A549 (cell line): ENCODE results near the gene MAGI1. TPM values are rescaled to one million over a fixed set of nuclear protein-coding genes. Genes with fewer than 3 reads are reported as not detected.

ENCODE experiments used
- ATAC-seq, 2 experiments: fragments of 200-7000 bp in 1 of 2; fragments of >200 bp in 1 of 2; cut with Nextera tagmentation in 1 of 2; cut with Tn5 transposase in 1 of 2; 3 replicates each; pipeline versions ENCODE4 v1.8.0 to v1.9.1; 2018 to 2020; ENCODE audit warnings: mild to moderate bottlenecking in 1 of 2, moderate library complexity in 1 of 2
- CTCF ChIA-PET: fragments of 300-600 bp; sonication (Branson Sonifier 250); formaldehyde crosslinking; extraction: SDS; loops from one replicate; lab custom pipeline; 2021; ENCODE audit warnings: antibody characterized with exemption, inconsistent platforms; lab: Yijun Ruan, JAX
- POLR2A ChIA-PET: fragments of 350-600 bp; formaldehyde crosslinking; extraction: SDS; loops from one replicate; lab custom pipeline; 2021; ENCODE audit warnings: antibody characterized with exemption, inconsistent platforms; lab: Yijun Ruan, JAX
- DNase-seq, 2 experiments: peaks; one replicate each; pipeline versions ENCODE4 v3.0.0 to v3.0.0-alpha.2; 2011 to 2016; ENCODE audit warnings: low read depth in 1 of 2, low spot score in 1 of 2
- FAIRE-seq: peaks from 2 replicates; lab custom pipeline; 2011; peaks lifted over from hg19 to GRCh38; lab: Jason Lieb, UNC
- H3K27ac ChIP-seq, 2 experiments: fragments of >200 bp; sonication (Bioruptor Twin); formaldehyde crosslinking; 3 replicates each; pipeline ENCODE4 v1.5.1; 2016 to 2017
- H3K4me1 ChIP-seq: fragments of >200 bp; sonication (Bioruptor Twin); formaldehyde crosslinking; 3 replicates; pipeline ENCODE4 v1.6.1; 2016
- H3K4me2 ChIP-seq: fragments of >200 bp; sonication (Bioruptor Twin); formaldehyde crosslinking; 3 replicates; pipeline ENCODE4 v1.6.1; 2016
- H3K4me3 ChIP-seq: fragments of >200 bp; sonication (Bioruptor Twin); formaldehyde crosslinking; 3 replicates; pipeline ENCODE4 v1.5.1; 2016
- H3K9me3 ChIP-seq: fragments of >200 bp; sonication (Bioruptor Twin); formaldehyde crosslinking; 3 replicates; pipeline ENCODE4 v1.6.1; 2016
- BHLHE40 ChIP-seq: IDR thresholded peaks from 2 replicates; pipeline ENCODE4 v1.6.1; 2012; ENCODE audit warnings: low read depth, low read length, inconsistent platforms
- CBX2 ChIP-seq: fragments of 200-600 bp; sonication (generic); IDR thresholded peaks from 2 replicates; pipeline ENCODE4 v1.6.1; 2016; ENCODE audit warnings: low read depth, mild to moderate bottlenecking, borderline replicate concordance
- CBX8 ChIP-seq: fragments of 200-600 bp; sonication (generic); IDR thresholded peaks from 2 replicates; pipeline ENCODE4 v1.6.1; 2016
- ESRRA ChIP-seq: fragments of 150-350 bp; IDR thresholded peaks from 2 replicates; pipeline ENCODE4 v1.6.1; 2014; ENCODE audit warnings: mild to moderate bottlenecking, low read length, borderline replicate concordance
- GATA3 ChIP-seq: IDR thresholded peaks from 2 replicates; pipeline ENCODE4 v1.6.1; 2012; ENCODE audit warnings: borderline replicate concordance
- HEYL ChIP-seq: fragments of 250-450 bp; sonication (Bioruptor Pico); IDR thresholded peaks from 2 replicates; pipeline ENCODE4 v1.8.0; 2021; ENCODE audit warnings: mild to moderate bottlenecking, moderate library complexity
- HOXB13 ChIP-seq: fragments of 250-450 bp; sonication (Bioruptor Pico); IDR thresholded peaks from 2 replicates; pipeline ENCODE4 v1.5.0; 2020; ENCODE audit warnings: low read depth, mild to moderate bottlenecking, moderate library complexity
- JUN ChIP-seq, 2 experiments: fragments of >200 bp; sonication (Bioruptor Twin); formaldehyde crosslinking; IDR thresholded peaks; 2 replicates in 1 of 2; 3 replicates in 1 of 2; pipeline ENCODE4 v1.6.1; 2016 to 2017
- KDM1A ChIP-seq: fragments of 200-600 bp; sonication (generic); IDR thresholded peaks from 2 replicates; pipeline ENCODE4 v1.6.1; 2016; ENCODE audit warnings: low read depth, mild to moderate bottlenecking
- MAFK ChIP-seq: fragments of 450-650 bp; IDR thresholded peaks from 2 replicates; pipeline ENCODE4 v1.6.1; 2014; ENCODE audit not compliant: partially characterized antibody
- MAZ ChIP-seq: fragments of 150-350 bp; IDR thresholded peaks from 2 replicates; pipeline ENCODE4 v1.6.1; 2014; ENCODE audit warnings: antibody characterized with exemption, low read depth, low read length, borderline replicate concordance
- NFE2L2 ChIP-seq: fragments of 150-350 bp; conservative IDR thresholded peaks from 2 replicates; pipeline ENCODE4 v1.6.1; 2014; ENCODE audit warnings: low read length
- NPAS2 ChIP-seq: fragments of 250-450 bp; sonication (Bioruptor Pico); IDR thresholded peaks from 2 replicates; pipeline ENCODE4 v1.8.0; 2022; ENCODE audit warnings: mild to moderate bottlenecking, moderate library complexity, borderline replicate concordance
- POLR2AphosphoS2 ChIP-seq: conservative IDR thresholded peaks from 2 replicates; pipeline ENCODE4 v1.6.1; 2012; ENCODE audit warnings: low read length, improper control_type of control experiment, inconsistent platforms
- RARB ChIP-seq: fragments of 250-450 bp; sonication (Bioruptor Pico); IDR thresholded peaks from 2 replicates; pipeline ENCODE4 v1.8.0; 2021; ENCODE audit warnings: mild to moderate bottlenecking, moderate library complexity
- RFX5 ChIP-seq: fragments of 450-650 bp; IDR thresholded peaks from 2 replicates; pipeline ENCODE4 v1.7.1; 2014; ENCODE audit warnings: antibody characterized with exemption, mild to moderate bottlenecking, moderate library complexity
- TFCP2L1 ChIP-seq: fragments of 250-450 bp; sonication (Bioruptor Pico); IDR thresholded peaks from 2 replicates; pipeline ENCODE4 v1.5.0; 2021; ENCODE audit warnings: mild to moderate bottlenecking
- ZSCAN20 ChIP-seq: fragments of 250-450 bp; sonication (Bioruptor Pico); IDR thresholded peaks from 2 replicates; pipeline ENCODE4 v1.8.0; 2022; ENCODE audit warnings: mild to moderate bottlenecking, moderate library complexity
- WGBS: methylation state at CpG from one replicate; pipeline ENCODE4 v1.1.6; 2017; ENCODE audit errors: missing lambda C conversion rate; 5-methylcytosine and 5-hydroxymethylcytosine counted together
- polyA plus RNA-seq, 4 experiments: library from polyadenylated mRNA; depleted of rRNA in 3 of 4; stranded (reverse); fragments of >200 nt; fragmentation: RNase III in 1 of 4; extraction: RNeasy Plus Mini Kit Qiagen cat#74134 plus additional on column Dnase treatment in 1 of 4; gene quantifications; 2 replicates in 3 of 4; 3 replicates in 1 of 4; pipeline ENCODE4 v1.2.3, GENCODE V29; 2011 to 2017
- TF ChIP-seq, protein P1 (sequence below): IDR thresholded peaks from 2 replicates; pipeline ENCODE4 v1.6.1; 2012
- TF ChIP-seq, protein P2 (sequence below): fragments of 250-450 bp; sonication (Bioruptor Pico); IDR thresholded peaks from 2 replicates; pipeline ENCODE4 v1.5.0; 2021; ENCODE audit warnings: mild to moderate bottlenecking, moderate library complexity, borderline replicate concordance
- TF ChIP-seq, protein P3 (sequence below): fragments of >200 bp; sonication (Bioruptor Twin); formaldehyde crosslinking; IDR thresholded peaks from 3 replicates; pipeline ENCODE4 v1.6.1; 2016
- TF ChIP-seq, protein P4 (sequence below): fragments of 450-650 bp; IDR thresholded peaks from 2 replicates; pipeline ENCODE4 v1.6.1; 2014; ENCODE audit warnings: antibody characterized with exemption
- TF ChIP-seq, protein P5 (sequence below): fragments of 150-350 bp; IDR thresholded peaks from 2 replicates; pipeline ENCODE4 v1.6.1; 2014; ENCODE audit warnings: low read depth, mild to moderate bottlenecking, low read length

MAGI1 gene
- polyA plus RNA-seq, 2 of the 4 experiments (the other 2 are of a cell fraction) = 4.7 to 6.6 TPM

DNA sequence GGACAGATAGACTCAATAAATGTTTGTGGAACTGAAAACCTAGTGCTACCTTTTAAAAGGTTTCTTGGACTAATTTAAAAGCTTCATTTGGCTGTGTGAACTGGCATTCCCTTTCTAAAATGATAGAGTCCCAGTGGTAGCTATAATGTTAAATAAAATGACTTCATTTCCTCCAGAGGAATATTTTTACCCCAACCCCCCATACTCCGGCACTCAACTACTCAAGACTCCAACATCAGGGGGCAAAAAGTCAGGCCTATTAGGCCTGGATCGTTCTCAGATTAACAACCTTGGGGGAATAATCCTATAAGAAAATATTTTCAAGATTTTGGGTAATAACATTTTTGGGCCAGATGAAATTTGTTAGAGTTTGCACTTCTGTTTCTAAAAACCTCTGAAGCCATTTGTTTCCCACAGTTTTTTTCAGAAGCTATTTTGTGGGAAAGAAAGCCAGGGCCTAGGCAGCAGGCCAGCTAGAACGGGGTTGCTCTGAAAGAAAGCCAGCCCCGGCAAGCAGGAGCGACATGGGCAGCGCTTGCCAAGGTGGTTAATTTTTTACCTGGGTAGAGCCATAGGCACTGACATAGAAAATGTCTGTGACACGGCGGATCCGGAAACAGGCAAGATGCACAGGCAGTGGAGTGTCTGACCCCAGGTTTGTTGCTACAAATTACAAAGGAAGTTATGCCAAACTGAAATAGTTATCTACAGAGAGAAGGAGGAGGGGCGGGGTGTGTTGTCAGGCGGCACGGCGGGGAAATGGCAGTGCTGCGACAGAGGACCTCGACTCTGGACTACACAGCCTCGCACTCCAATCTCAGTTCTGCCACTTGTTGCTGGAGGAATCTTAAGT is 84.6 kb downstream of the MAGI1 start:
- TF ChIP-seq MAZ = no peak
- no peak for TF ChIP-seq NPAS2
- no peak for TF ChIP-seq JUN (IDR thresholded peaks at IDR 0.05)
- no peak for TF ChIP-seq TFCP2L1 (CRISPR knock-in tag)
- TF ChIP-seq ZSCAN20 (CRISPR knock-in tag) = no peak
- TF ChIP-seq RARB (CRISPR knock-in tag) = no peak
- TF ChIP-seq, protein P1, sequence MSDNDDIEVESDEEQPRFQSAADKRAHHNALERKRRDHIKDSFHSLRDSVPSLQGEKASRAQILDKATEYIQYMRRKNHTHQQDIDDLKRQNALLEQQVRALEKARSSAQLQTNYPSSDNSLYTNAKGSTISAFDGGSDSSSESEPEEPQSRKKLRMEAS = no peak
- TF ChIP-seq RFX5 = no peak
- no peak for TF ChIP-seq BHLHE40
- no peak for TF ChIP-seq KDM1A
- TF ChIP-seq NFE2L2 = no peak
- TF ChIP-seq, all 56 proteins: peak for 0
- ATAC-seq (peak; percentile 65 to 75), FAIRE-seq (no peak), DNase-seq (peak in 1 of 2 experiments; percentile 19)
- WGBS = 6% methylated on average over 15 of the region's 16 CpGs
- ChIA-PET POLR2A (no interaction called here), CTCF (interaction anchor here (0.6 kb wide), 1 partner anchor 51 kb away, joined by 3 read pairs; no protein-coding TSS in a partner anchor)
- Histone ChIP-seq H3K4me1 (peaks cover 42% of the 10 kb centered on the region), H3K9me3 (no peaks in the 10 kb centered on the region), H3K27ac (peak overlapping the region; percentile 56 to 82), H3K4me3 (peak overlapping the region; percentile 15; the same call in 1 of the 3 replicates), H3K4me2 (peak overlapping the region; percentile 68)

DNA sequence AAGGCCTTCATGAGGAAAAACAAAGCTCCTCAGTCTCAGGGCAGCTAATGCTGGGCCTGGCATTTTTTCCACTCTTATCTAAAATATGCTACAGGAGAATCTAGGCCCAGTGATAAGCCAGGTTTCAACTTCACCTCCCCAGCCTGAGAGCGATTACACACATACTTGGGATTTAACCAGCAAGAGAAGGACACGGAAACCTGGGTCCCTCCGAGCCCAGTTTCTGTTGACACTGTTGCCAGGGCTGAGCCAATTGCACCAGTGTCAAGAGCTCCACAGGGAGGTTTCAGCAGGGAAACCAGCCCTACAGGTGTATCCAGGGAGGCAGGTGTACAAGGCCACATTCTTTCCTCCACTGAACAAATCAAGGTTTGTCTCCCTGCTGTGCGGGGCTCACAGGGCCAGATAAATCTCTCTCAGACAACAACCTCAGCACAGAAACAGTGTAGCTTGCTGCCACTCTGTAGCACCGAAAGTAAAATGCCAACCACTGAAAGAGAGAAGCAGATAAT is 85.4 kb downstream of the MAGI1 start:
- ChIA-PET POLR2A (no interaction called here), CTCF (interaction anchor here (0.6 kb wide), 1 partner anchor 50 kb away, joined by 3 read pairs; no protein-coding TSS in a partner anchor)
- no peak for DNase-seq
- no peak for ATAC-seq
- Histone ChIP-seq H3K4me1 (peaks cover 42% of the 10 kb centered on the region), H3K9me3 (no peaks in the 10 kb centered on the region), H3K4me2 (peak overlapping the region; percentile 68), H3K27ac (peak overlapping the region; percentile 56 to 82), H3K4me3 (no peak overlapping the region)
- TF ChIP-seq, protein P2, sequence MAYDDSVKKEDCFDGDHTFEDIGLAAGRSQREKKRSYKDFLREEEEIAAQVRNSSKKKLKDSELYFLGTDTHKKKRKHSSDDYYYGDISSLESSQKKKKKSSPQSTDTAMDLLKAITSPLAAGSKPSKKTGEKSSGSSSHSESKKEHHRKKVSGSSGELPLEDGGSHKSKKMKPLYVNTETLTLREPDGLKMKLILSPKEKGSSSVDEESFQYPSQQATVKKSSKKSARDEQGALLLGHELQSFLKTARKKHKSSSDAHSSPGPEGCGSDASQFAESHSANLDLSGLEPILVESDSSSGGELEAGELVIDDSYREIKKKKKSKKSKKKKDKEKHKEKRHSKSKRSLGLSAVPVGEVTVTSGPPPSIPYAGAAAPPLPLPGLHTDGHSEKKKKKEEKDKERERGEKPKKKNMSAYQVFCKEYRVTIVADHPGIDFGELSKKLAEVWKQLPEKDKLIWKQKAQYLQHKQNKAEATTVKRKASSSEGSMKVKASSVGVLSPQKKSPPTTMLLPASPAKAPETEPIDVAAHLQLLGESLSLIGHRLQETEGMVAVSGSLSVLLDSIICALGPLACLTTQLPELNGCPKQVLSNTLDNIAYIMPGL (CRISPR knock-in tag) = no peak
- TF ChIP-seq RARB (CRISPR knock-in tag) = no peak
- TF ChIP-seq TFCP2L1 (CRISPR knock-in tag) = no peak
- TF ChIP-seq, protein P3, sequence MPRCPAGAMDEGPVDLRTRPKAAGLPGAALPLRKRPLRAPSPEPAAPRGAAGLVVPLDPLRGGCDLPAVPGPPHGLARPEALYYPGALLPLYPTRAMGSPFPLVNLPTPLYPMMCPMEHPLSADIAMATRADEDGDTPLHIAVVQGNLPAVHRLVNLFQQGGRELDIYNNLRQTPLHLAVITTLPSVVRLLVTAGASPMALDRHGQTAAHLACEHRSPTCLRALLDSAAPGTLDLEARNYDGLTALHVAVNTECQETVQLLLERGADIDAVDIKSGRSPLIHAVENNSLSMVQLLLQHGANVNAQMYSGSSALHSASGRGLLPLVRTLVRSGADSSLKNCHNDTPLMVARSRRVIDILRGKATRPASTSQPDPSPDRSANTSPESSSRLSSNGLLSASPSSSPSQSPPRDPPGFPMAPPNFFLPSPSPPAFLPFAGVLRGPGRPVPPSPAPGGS = no peak
- TF ChIP-seq, protein P4, sequence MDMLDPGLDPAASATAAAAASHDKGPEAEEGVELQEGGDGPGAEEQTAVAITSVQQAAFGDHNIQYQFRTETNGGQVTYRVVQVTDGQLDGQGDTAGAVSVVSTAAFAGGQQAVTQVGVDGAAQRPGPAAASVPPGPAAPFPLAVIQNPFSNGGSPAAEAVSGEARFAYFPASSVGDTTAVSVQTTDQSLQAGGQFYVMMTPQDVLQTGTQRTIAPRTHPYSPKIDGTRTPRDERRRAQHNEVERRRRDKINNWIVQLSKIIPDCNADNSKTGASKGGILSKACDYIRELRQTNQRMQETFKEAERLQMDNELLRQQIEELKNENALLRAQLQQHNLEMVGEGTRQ = no peak
- no peak for TF ChIP-seq ESRRA
- TF ChIP-seq GATA3 = no peak
- no peak for TF ChIP-seq POLR2AphosphoS2
- no peak for TF ChIP-seq CBX8
- TF ChIP-seq, protein P5, sequence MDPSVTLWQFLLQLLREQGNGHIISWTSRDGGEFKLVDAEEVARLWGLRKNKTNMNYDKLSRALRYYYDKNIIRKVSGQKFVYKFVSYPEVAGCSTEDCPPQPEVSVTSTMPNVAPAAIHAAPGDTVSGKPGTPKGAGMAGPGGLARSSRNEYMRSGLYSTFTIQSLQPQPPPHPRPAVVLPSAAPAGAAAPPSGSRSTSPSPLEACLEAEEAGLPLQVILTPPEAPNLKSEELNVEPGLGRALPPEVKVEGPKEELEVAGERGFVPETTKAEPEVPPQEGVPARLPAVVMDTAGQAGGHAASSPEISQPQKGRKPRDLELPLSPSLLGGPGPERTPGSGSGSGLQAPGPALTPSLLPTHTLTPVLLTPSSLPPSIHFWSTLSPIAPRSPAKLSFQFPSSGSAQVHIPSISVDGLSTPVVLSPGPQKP = no peak
- TF ChIP-seq MAFK = no peak
- TF ChIP-seq HEYL = no peak
- TF ChIP-seq CBX2 = no peak
- no peak for TF ChIP-seq HOXB13
- WGBS = 67% methylated on average over 5 of the region's 5 CpGs
- FAIRE-seq = no peak
